T-cell (primary cell): Measurements from ENCODE around the gene PARD6A. TPM values are rescaled to one million over a fixed set of nuclear protein-coding genes. Genes with fewer than 3 reads are reported as not detected.

ENCODE experiments used
- ATAC-seq, 4 experiments: fragments of 200-7000 bp in 3 of 4; fragments of 150-1000 bp in 1 of 4; cut with Tn5 transposase; replicated peaks in 1 of 4; 1 replicate in 3 of 4; 2 replicates in 1 of 4; pipeline ENCODE4 v1.10.0; 2021; ENCODE audit warnings: moderate library complexity in 3 of 4, mild to moderate bottlenecking in 2 of 4, moderate number of reproducible peaks in 1 of 4
- CTCF ChIA-PET, 2 donors: fragments of 300-600 bp; sonication (Branson Sonifier 250); formaldehyde crosslinking; loops; one replicate each; lab custom pipeline; 2022; ENCODE audit warnings: antibody characterized with exemption in 2 of 2; lab: Charles Lee
- POLR2A ChIA-PET, 2 donors: fragments of 300-600 bp; sonication (Branson Sonifier 250); formaldehyde crosslinking; loops; one replicate each; lab custom pipeline; 2022; ENCODE audit warnings: antibody characterized with exemption in 2 of 2; lab: Charles Lee
- DNase-seq, 35 experiments: peaks; one replicate each; pipeline versions ENCODE4 v3.0.0 to v3.0.0-alpha.2; 2013 to 2023
- H3K27ac ChIP-seq: one replicate; pipeline ENCODE4 v1.5.1; 2013; ENCODE audit warnings: low read length
- H3K27me3 ChIP-seq, 2 experiments: replicated peaks in 1 of 2; 1 replicate in 1 of 2; 2 replicates in 1 of 2; pipeline versions ENCODE4 v1.6.1 to v1.7.0; 2013; ENCODE audit warnings: low read length in 1 of 2, mixed read lengths in 1 of 2; ENCODE audit not compliant: control insufficient read depth in 2 of 2, insufficient read depth in 2 of 2; ENCODE audit errors: extremely low read depth in 1 of 2
- H3K36me3 ChIP-seq, 2 donors: 1 replicate in 1 of 2; 2 replicates in 1 of 2; pipeline versions ENCODE4 v1.6.1 to v1.7.0; 2013; ENCODE audit warnings: low read length in 1 of 2; ENCODE audit not compliant: control insufficient read depth in 2 of 2, insufficient read depth in 1 of 2; ENCODE audit errors: extremely low read depth in 1 of 2
- H3K4me1 ChIP-seq, 2 experiments: 1 replicate in 1 of 2; 2 replicates in 1 of 2; pipeline versions ENCODE4 v1.6.1 to v1.7.0; 2013; ENCODE audit warnings: low read length in 2 of 2, mixed read lengths in 1 of 2; ENCODE audit not compliant: insufficient read depth in 2 of 2, control insufficient read depth in 1 of 2; ENCODE audit errors: extremely low read depth in 1 of 2
- H3K4me3 ChIP-seq, 2 donors: 1 replicate in 1 of 2; 2 replicates in 1 of 2; pipeline versions ENCODE4 v1.5.1 to v1.7.0; 2013; ENCODE audit warnings: mild to moderate bottlenecking in 2 of 2, low read length in 1 of 2, moderate library complexity in 1 of 2; ENCODE audit not compliant: control insufficient read depth in 1 of 2; ENCODE audit errors: extremely low read depth in 1 of 2
- H3K9me3 ChIP-seq: 2 replicates; pipeline ENCODE4 v1.7.0; 2013
- H3K27ac Mint-ChIP-seq, 2 donors: one replicate each; pipeline ENCODE4 v1.8.0; 2020 to 2021; ENCODE audit warnings: mild to moderate bottlenecking in 2 of 2, mixed read lengths in 2 of 2
- H3K27me3 Mint-ChIP-seq, 2 donors: one replicate each; pipeline ENCODE4 v1.8.0; 2021 to 2022; ENCODE audit warnings: mixed read lengths in 2 of 2
- H3K36me3 Mint-ChIP-seq: one replicate; pipeline ENCODE4 v1.8.0; 2021; ENCODE audit warnings: mixed read lengths
- H3K4me1 Mint-ChIP-seq, 3 donors: one replicate each; pipeline ENCODE4 v1.8.0; 2020 to 2022; ENCODE audit warnings: mixed read lengths in 3 of 3, mild to moderate bottlenecking in 1 of 3
- H3K4me3 Mint-ChIP-seq, 3 donors: one replicate each; pipeline ENCODE4 v1.8.0; 2020 to 2022; ENCODE audit warnings: mild to moderate bottlenecking in 3 of 3, mixed read lengths in 3 of 3, moderate library complexity in 3 of 3
- H3K9me3 Mint-ChIP-seq, 3 donors: one replicate each; pipeline ENCODE4 v1.8.0; 2020 to 2022; ENCODE audit warnings: mixed read lengths in 3 of 3
- WGBS: methylation state at CpG from one replicate; pipeline ENCODE4 v1.1.5; 2013; ENCODE audit warnings: missing lambda C conversion rate; ENCODE audit not compliant: insufficient coverage; 5-methylcytosine and 5-hydroxymethylcytosine counted together
- total RNA-seq, 35 experiments: library from RNA in 6 of 35; stranded (reverse) in 6 of 35; fragments of 120-200 nt in 1 of 35; gene quantifications; one replicate each; pipeline versions ENCODE4 v1.2.1 to v1.2.4 and lab custom pipeline; 2013 to 2026

Gene PARD6A
- total RNA-seq, 5 donors from 2014 or later (not counting 1 experiment from before 2014, with no cell fraction given), result 2.9 to 10.6 (median 7.6) TPM

DNA sequence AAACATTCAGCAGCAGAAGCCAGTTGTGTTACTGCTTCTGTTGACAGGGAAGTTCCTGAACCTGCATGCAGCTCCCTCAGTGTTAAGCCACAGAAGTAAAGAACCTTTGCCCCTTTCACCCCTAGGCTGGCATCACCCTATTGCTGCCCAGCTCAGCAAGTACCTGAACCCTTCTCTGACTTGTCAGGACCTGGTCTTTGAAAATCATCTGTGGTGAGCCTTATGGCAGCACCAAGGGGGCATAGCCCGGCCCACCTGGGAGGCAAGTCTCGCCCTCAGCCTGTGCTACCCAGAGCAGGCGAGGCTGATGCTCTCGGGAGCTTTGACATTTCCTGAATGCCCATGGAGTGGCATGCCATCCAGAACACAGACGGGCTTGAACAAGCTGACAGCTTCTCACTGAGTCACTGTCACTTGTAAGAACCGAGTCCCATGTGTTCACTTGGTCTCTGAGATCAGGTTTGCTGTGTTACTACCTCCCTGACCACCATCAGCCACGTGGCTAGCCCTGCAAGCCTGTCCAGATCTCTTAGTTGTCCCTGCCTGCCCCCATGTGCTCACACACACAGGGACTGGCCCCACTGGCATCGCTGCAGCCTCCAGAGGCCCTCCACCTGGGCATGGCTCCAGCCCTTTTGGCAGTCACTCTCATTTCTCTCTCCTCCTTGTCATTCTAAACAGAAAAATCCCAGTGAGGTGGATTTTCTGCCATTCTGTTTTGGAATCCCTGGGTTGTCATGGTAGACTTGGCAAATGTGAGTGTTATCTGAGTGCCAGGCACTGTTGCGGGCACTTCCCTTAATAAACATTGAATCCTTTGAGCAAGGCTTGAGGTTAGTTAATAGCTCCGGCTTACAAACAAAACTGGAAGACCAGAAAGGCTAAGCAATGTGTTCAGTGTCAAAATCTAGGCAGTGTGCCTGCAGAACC is 18.7 kb upstream of the PARD6A start:
- H3K27ac Mint-ChIP-seq, result peak overlapping the region; percentile 11 to 39
- H3K9me3 ChIP-seq, result no peaks in the 10 kb centered on the region
- no peaks in the 10 kb centered on the region for H3K27me3 ChIP-seq
- no peak for DNase-seq
- no peak for ATAC-seq
- H3K9me3 Mint-ChIP-seq, result no peaks in the 10 kb centered on the region
- H3K36me3 ChIP-seq, result peaks cover 4 to 33% of the 10 kb centered on the region in 2 donors
- H3K27ac ChIP-seq, result no peak overlapping the region
- POLR2A ChIA-PET, result interaction anchor here in 1 of 2 donors (0.6 kb wide), 1 partner anchor 122 kb away, joined by 3 read pairs; no protein-coding TSS in a partner anchor
- H3K4me1 Mint-ChIP-seq, result peaks cover 6 to 17% (median 16%) of the 10 kb centered on the region in 3 donors
- H3K27me3 Mint-ChIP-seq, result no peaks in the 10 kb centered on the region
- peaks cover 0 to 28% of the 10 kb centered on the region in 2 experiments for H3K4me1 ChIP-seq
- no peak overlapping the region for H3K4me3 Mint-ChIP-seq
- CTCF ChIA-PET, result interaction anchor here (0.6 to 4.3 kb wide), 5 partner anchors 28 to 161 kb away, joined by 3 to 44 read pairs (median 3); partner anchors contain the start of gene ATP6V0D1 (in 1 of the 2)
- H3K36me3 Mint-ChIP-seq, result peaks cover 15% of the 10 kb centered on the region
- WGBS, result 85% methylated on average over 8 of the region's 10 CpGs
- no peak overlapping the region for H3K4me3 ChIP-seq

- H3K4me3 ChIP-seq, result no peak overlapping the region
These were observed 16.7 kb upstream of the PARD6A start for GRCh38 chr16:67644038-67644437.

GRCh38 chr16:67645397-67646121 is 15.2 kb upstream of the PARD6A start:
- Histone ChIP-seq H3K4me3 (peak overlapping the region; percentile 63 to 79), H3K27me3 (no peaks in the 10 kb centered on the region), H3K27ac (peak overlapping the region; percentile 80), H3K9me3 (no peaks in the 10 kb centered on the region), H3K4me1 (peaks cover 0 to 33% of the 10 kb centered on the region in 2 experiments), H3K36me3 (peaks cover 3 to 43% of the 10 kb centered on the region in 2 donors)
- H3K4me1 Mint-ChIP-seq, result peaks cover 14 to 21% (median 20%) of the 10 kb centered on the region in 3 donors
- peak in 6 of 35 experiments; percentile 14 to 40 (median 28) for DNase-seq
- ATAC-seq, result peak; percentile 1 to 31 (median 12)
- POLR2A ChIA-PET, result interaction anchor here in 1 of 2 donors (0.9 kb wide), 1 partner anchor 14 kb away, joined by 4 read pairs; the partner anchor contains the start of gene ACD
- H3K4me3 Mint-ChIP-seq, result peak overlapping the region; percentile 81 to 86 (median 83)
- no peaks in the 10 kb centered on the region for H3K27me3 Mint-ChIP-seq
- H3K36me3 Mint-ChIP-seq, result peaks cover 9% of the 10 kb centered on the region
- 38% methylated on average over 15 of the region's 15 CpGs for WGBS
- no peaks in the 10 kb centered on the region for H3K9me3 Mint-ChIP-seq
- CTCF ChIA-PET, result interaction anchor here (0.5 to 4.3 kb wide), 18 partner anchors 15 to 1553 kb away, joined by 3 to 44 read pairs (median 4); partner anchors contain the start of genes ACD (in 1 of the 2) and PARD6A (in 1 of the 2)
- peak overlapping the region; percentile 94 to 95 for H3K27ac Mint-ChIP-seq

More at GRCh38 chr16:67644038-67644437, 16.7 kb upstream of the PARD6A start:
- 97% methylated on average over 7 of the region's 9 CpGs for WGBS
- Mint-ChIP-seq H3K36me3 (peaks cover 1% of the 10 kb centered on the region), H3K9me3 (no peaks in the 10 kb centered on the region), H3K4me3 (peak overlapping the region; percentile 65 to 81 (median 76)), H3K4me1 (peaks cover 6 to 20% (median 16%) of the 10 kb centered on the region in 3 donors), H3K27me3 (no peaks in the 10 kb centered on the region), H3K27ac (peak overlapping the region; percentile 84 to 87)
- Histone ChIP-seq H3K27ac (peak overlapping the region; percentile 80), H3K4me1 (peaks cover 0 to 33% of the 10 kb centered on the region in 2 experiments), H3K36me3 (peaks cover 0 to 29% of the 10 kb centered on the region in 2 donors), H3K9me3 (no peaks in the 10 kb centered on the region), H3K27me3 (no peaks in the 10 kb centered on the region)
- DNase-seq (no peak), ATAC-seq (no peak)
- ChIA-PET CTCF (interaction anchor here (0.6 to 4.3 kb wide), 16 partner anchors 10 to 320 kb away, joined by 3 to 44 read pairs (median 9); partner anchors contain the start of genes ACD (in 1 of the 2), ATP6V0D1 (in 1 of the 2) and PARD6A (in 1 of the 2)), POLR2A (interaction anchor here in 1 of 2 donors (0.7 kb wide), 1 partner anchor 154 kb away, joined by 9 read pairs; no protein-coding TSS in a partner anchor)

DNA sequence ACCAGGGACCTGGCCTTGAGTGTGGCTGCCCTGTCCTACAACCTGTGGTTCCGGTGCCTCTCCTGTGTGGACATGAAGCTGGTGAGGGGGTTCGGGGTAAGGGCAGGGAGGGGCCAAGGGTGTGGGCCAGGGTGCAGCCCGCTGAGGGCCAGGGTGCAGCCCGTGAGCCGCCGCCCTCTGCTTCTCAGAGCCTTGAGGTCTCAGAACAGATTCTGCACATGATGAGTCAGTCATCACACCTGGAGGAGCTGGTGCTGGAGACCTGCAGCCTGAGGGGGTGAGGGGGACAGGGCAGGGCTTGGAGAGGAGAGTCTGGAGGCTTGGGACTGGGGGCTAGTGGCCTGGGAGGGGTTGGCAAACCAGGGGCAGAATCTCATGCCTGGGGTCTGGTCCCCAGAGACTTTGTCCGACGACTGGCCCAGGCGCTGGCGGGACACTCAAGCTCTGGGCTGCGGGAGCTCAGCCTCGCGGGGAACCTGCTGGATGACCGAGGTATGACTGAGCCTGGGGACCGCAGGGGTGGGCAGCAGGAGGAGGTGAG is 13.6 kb upstream of the PARD6A start:
- Histone ChIP-seq H3K9me3 (no peaks in the 10 kb centered on the region), H3K4me3 (no peak overlapping the region), H3K36me3 (peaks cover 13 to 60% of the 10 kb centered on the region in 2 donors), H3K4me1 (peaks cover 0 to 33% of the 10 kb centered on the region in 2 experiments), H3K27ac (peak overlapping the region; percentile 12), H3K27me3 (no peaks in the 10 kb centered on the region)
- Mint-ChIP-seq H3K36me3 (peaks cover 22% of the 10 kb centered on the region), H3K9me3 (no peaks in the 10 kb centered on the region), H3K4me3 (peak overlapping the region in 1 of 3 donors; percentile 81), H3K27me3 (no peaks in the 10 kb centered on the region), H3K4me1 (peaks cover 18 to 26% (median 21%) of the 10 kb centered on the region in 3 donors), H3K27ac (peak overlapping the region in 1 of 2 donors; percentile 85)
- 92% methylated on average over 15 of the region's 15 CpGs for WGBS
- CTCF ChIA-PET, result no interaction called here
- ATAC-seq (no peak), DNase-seq (no peak)
- POLR2A ChIA-PET, result no interaction called here

GRCh38 chr16:67647681-67648080 is 13.1 kb upstream of the PARD6A start:
- no CpG with 5 or more reads among the region's 13 CpGs for WGBS
- H3K27me3 ChIP-seq, result no peaks in the 10 kb centered on the region
- CTCF ChIA-PET, result no interaction called here
- H3K27ac ChIP-seq, result peak overlapping the region; percentile 12
- ATAC-seq (no peak), DNase-seq (no peak)
- peaks cover 24% of the 10 kb centered on the region for H3K36me3 Mint-ChIP-seq
- no peaks in the 10 kb centered on the region for H3K27me3 Mint-ChIP-seq
- POLR2A ChIA-PET, result interaction anchor here in 1 of 2 donors (0.5 kb wide), 1 partner anchor 25 kb away, joined by 4 read pairs; no protein-coding TSS in a partner anchor
- no peaks in the 10 kb centered on the region for H3K9me3 ChIP-seq
- H3K4me1 ChIP-seq, result peaks cover 0 to 33% of the 10 kb centered on the region in 2 experiments
- peaks cover 18 to 26% (median 21%) of the 10 kb centered on the region in 3 donors for H3K4me1 Mint-ChIP-seq
- H3K9me3 Mint-ChIP-seq, result no peaks in the 10 kb centered on the region
- H3K27ac Mint-ChIP-seq, result peak overlapping the region in 1 of 2 donors; percentile 85
- H3K4me3 Mint-ChIP-seq, result no peak overlapping the region
- H3K36me3 ChIP-seq, result peaks cover 13 to 64% of the 10 kb centered on the region in 2 donors
- no peak overlapping the region for H3K4me3 ChIP-seq
